Activated CD4-positive, alpha-beta T cell treated with anti-CD3 and anti-CD28 coated beads, Interleukin-2, amount 50 U/mL, for 16 hours (primary cell): ENCODE results near the gene CDK16.

ENCODE experiments used
- DNase-seq: peaks from one replicate; pipeline ENCODE4 v3.0.0-alpha.2; 2020

CDK16 gene

GRCh38 chrX:47228550-47229270 lies 10.2 kb downstream of the CDK16 start:
- DNase-seq = no peak

GRCh38 chrX:47229427-47229826 lies 10.9 kb downstream of the CDK16 start:
- DNase-seq = no peak

GRCh38 chrX:47230136-47230868 lies 11.8 kb downstream of the CDK16 start:
- DNase-seq = no peak

GRCh38 chrX:47231167-47231566 lies 12.7 kb downstream of the CDK16 start:
- DNase-seq = no peak

GRCh38 chrX:47232197-47232802 lies 13.8 kb downstream of the CDK16 start:
- DNase-seq = no peak

- DNase-seq = peak; percentile 30
Observed at GRCh38 chrX:47232803-47233332, 14.4 kb downstream of the CDK16 start, which contains the start of gene USP11. USP11 (plus strand) TSS chrX:47233009; CDS start chrX:47233044, 35 bp downstream.

GRCh38 chrX:47233333-47234113 lies 15.0 kb downstream of the CDK16 start:
- DNase-seq = peak; percentile 96

GRCh38 chrX:47234583-47234982 lies 16.1 kb downstream of the CDK16 start:
- DNase-seq = no peak

GRCh38 chrX:47235691-47236103 lies 17.2 kb downstream of the CDK16 start:
- no peak for DNase-seq

GRCh38 chrX:47239199-47239598 lies 20.7 kb downstream of the CDK16 start:
- DNase-seq = no peak

GRCh38 chrX:47239898-47240545 lies 21.5 kb downstream of the CDK16 start:
- no peak for DNase-seq

- DNase-seq = no peak
Observed at GRCh38 chrX:47240619-47241018, 22.1 kb downstream of the CDK16 start.

- DNase-seq = no peak
Observed at GRCh38 chrX:47241201-47242011, 22.9 kb downstream of the CDK16 start.

GRCh38 chrX:47242321-47242720 lies 23.8 kb downstream of the CDK16 start:
- DNase-seq = no peak

GRCh38 chrX:47243351-47243750 lies 24.9 kb downstream of the CDK16 start:
- no peak for DNase-seq

- DNase-seq = no peak
Observed at GRCh38 chrX:47244676-47245075, 26.2 kb downstream of the CDK16 start.

GRCh38 chrX:47245156-47245555 lies 26.7 kb downstream of the CDK16 start:
- no peak for DNase-seq

- peak; percentile 41 for DNase-seq
Observed at GRCh38 chrX:47247206-47247998, 28.9 kb downstream of the CDK16 start.

- DNase-seq = no peak
Observed at GRCh38 chrX:47247999-47248320, 29.5 kb downstream of the CDK16 start.

- no peak for DNase-seq
Observed at GRCh38 chrX:47248576-47248975, 30.1 kb downstream of the CDK16 start.

- DNase-seq = no peak
Observed at GRCh38 chrX:47250017-47250347, 31.5 kb downstream of the CDK16 start.
